HG03342 (cell line): Measurements from ENCODE around the gene LAMA5.

Source experiments
- ATAC-seq: cut with Tn5 transposase; IDR thresholded peaks from one replicate; pipeline ENCODE4 v1.9.1; 2021; ENCODE audit warnings: mild to moderate bottlenecking, moderate library complexity; ENCODE audit not compliant: unreplicated experiment

The LAMA5 gene

GRCh38 chr20:62293111-62293784, 73.9 kb downstream of the LAMA5 start:
- no peak for ATAC-seq

GRCh38 chr20:62292108-62292507, 75.0 kb downstream of the LAMA5 start:
- ATAC-seq = no peak

GRCh38 chr20:62291251-62292066, 75.7 kb downstream of the LAMA5 start:
- no peak for ATAC-seq

- ATAC-seq = no peak
Measured at GRCh38 chr20:62289898-62290297, 77.2 kb downstream of the LAMA5 start.

- ATAC-seq = no peak
Measured at GRCh38 chr20:62289131-62289530, 78.0 kb downstream of the LAMA5 start.

GRCh38 chr20:62288535-62289105, 78.5 kb downstream of the LAMA5 start:
- no peak for ATAC-seq

- ATAC-seq = no peak
Measured at GRCh38 chr20:62287759-62288534, 79.2 kb downstream of the LAMA5 start.

GRCh38 chr20:62287129-62287528, 80.0 kb downstream of the LAMA5 start:
- no peak for ATAC-seq

GRCh38 chr20:62286493-62287064, 80.5 kb downstream of the LAMA5 start:
- no peak for ATAC-seq

- no peak for ATAC-seq
Measured at GRCh38 chr20:62285722-62286121, 81.4 kb downstream of the LAMA5 start.

- no peak for ATAC-seq
Measured at GRCh38 chr20:62285151-62285550, 82.0 kb downstream of the LAMA5 start.

- no peak for ATAC-seq
Measured at GRCh38 chr20:62284448-62284847, 82.7 kb downstream of the LAMA5 start.

GRCh38 chr20:62282877-62283503, 84.1 kb downstream of the LAMA5 start:
- no peak for ATAC-seq

- ATAC-seq = no peak
Measured at GRCh38 chr20:62282103-62282502, 85.0 kb downstream of the LAMA5 start.

GRCh38 chr20:62281161-62281933, 85.8 kb downstream of the LAMA5 start:
- no peak for ATAC-seq

- ATAC-seq = no peak
Measured at GRCh38 chr20:62280303-62280702, 86.8 kb downstream of the LAMA5 start.

- no peak for ATAC-seq
Measured at GRCh38 chr20:62277253-62277652, 89.9 kb downstream of the LAMA5 start.

GRCh38 chr20:62276439-62276838, 90.7 kb downstream of the LAMA5 start:
- no peak for ATAC-seq

GRCh38 chr20:62275219-62275618, 91.9 kb downstream of the LAMA5 start:
- ATAC-seq = no peak
